NT2/D1 (cell line): Measurements from ENCODE around the gene OSCAR.
"Not testable (repeated sequence)": the region's sequence is repeated elsewhere in the genome, so short reads cannot be mapped to it uniquely, and the experiment has no call there.

Experiments used
- DNase-seq: peaks from one replicate; pipeline ENCODE4 v3.0.0-alpha.2; 2011; ENCODE audit warnings: low read depth, low spot score
- H3K27me3 ChIP-seq: 2 replicates; pipeline ENCODE4 v1.6.0; 2011; ENCODE audit warnings: mild to moderate bottlenecking; ENCODE audit not compliant: insufficient read length, insufficient read depth
- H3K36me3 ChIP-seq: 2 replicates; pipeline ENCODE4 v1.6.1; 2011; ENCODE audit warnings: mild to moderate bottlenecking, low read length, mixed read lengths; ENCODE audit not compliant: insufficient read depth, insufficient read length
- H3K4me1 ChIP-seq: 2 replicates; pipeline ENCODE4 v1.5.1; 2011; ENCODE audit not compliant: insufficient read depth, insufficient read length
- H3K4me3 ChIP-seq: 2 replicates; pipeline ENCODE4 v1.5.1; 2011; ENCODE audit warnings: low read depth; ENCODE audit not compliant: insufficient read length
- H3K9ac ChIP-seq: 2 replicates; pipeline ENCODE4 v1.6.0; 2011; ENCODE audit warnings: low read depth; ENCODE audit not compliant: insufficient read length
- H3K9me3 ChIP-seq: 2 replicates; pipeline ENCODE4 v1.5.1; 2011; ENCODE audit warnings: mild to moderate bottlenecking, low read length; ENCODE audit not compliant: insufficient read depth
- SUZ12 ChIP-seq: IDR thresholded peaks from 2 replicates; pipeline ENCODE4 v1.6.1; 2011; ENCODE audit not compliant: insufficient read length, insufficient read depth; ENCODE audit errors: extremely low read depth
- YY1 ChIP-seq: IDR thresholded peaks from 2 replicates; pipeline ENCODE4 v1.6.1; 2011; ENCODE audit not compliant: insufficient read length, insufficient read depth
- ZNF274 ChIP-seq: IDR thresholded peaks from 2 replicates; pipeline ENCODE4 v1.6.1; 2011; ENCODE audit warnings: mild to moderate bottlenecking, low read depth, low read length

OSCAR gene

DNA sequence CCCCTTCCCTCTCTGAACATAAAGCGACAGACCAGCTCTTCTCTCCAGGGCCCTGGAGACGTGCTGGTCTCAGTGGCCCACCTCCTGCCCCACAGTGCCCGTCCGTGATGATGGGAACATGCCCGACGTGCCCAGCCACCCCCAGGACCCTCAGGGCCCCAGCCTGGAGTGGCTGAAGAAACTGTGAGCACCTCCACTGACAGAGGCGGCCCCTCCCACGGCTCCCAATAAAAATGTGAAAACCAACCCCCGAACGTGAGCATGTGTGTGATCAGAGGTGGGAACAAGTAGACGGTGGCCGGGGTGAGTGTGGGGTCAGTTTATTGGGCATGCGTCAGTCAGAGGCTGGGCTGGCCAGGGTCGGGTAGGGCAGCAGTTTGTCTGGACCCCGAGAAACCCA lies 6.1 kb upstream of the OSCAR start:
- no peaks in the 10 kb centered on the region for H3K9me3 ChIP-seq
- no peak for TF ChIP-seq SUZ12
- TF ChIP-seq YY1, result no peak
- no peak for TF ChIP-seq ZNF274
- H3K4me3 ChIP-seq, result no peak overlapping the region
- no peak overlapping the region for H3K9ac ChIP-seq
- H3K4me1 ChIP-seq, result peaks cover 2% of the 10 kb centered on the region
- H3K36me3 ChIP-seq, result peaks cover 63% of the 10 kb centered on the region
- H3K27me3 ChIP-seq, result no peaks in the 10 kb centered on the region
- DNase-seq, result no peak

DNA sequence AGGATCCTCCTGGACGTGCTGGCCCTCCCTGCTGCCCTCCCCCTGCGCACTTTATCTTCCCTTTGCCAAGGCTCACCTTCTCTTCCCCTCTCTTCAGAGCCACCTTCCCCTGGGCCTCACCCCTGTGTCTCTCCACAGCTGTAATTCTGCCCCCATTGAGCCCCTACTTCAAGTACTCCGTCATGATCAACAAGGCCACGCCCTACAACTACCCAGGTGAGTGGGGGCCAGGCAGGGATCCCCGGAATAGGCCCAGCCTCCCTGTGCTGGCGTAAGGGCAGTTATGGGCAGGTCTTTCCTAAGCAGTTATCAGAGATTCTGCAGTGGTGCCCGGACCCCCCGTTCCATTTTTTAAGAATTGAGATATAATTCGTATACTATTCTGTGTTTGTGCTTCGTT lies 5.2 kb upstream of the OSCAR start:
- no peak for DNase-seq
- H3K9me3 ChIP-seq, result no peaks in the 10 kb centered on the region
- peaks cover 2% of the 10 kb centered on the region for H3K4me1 ChIP-seq
- no peak for TF ChIP-seq YY1
- TF ChIP-seq ZNF274, result no peak
- TF ChIP-seq SUZ12, result no peak
- H3K36me3 ChIP-seq, result peaks cover 59% of the 10 kb centered on the region
- no peaks in the 10 kb centered on the region for H3K27me3 ChIP-seq
- H3K9ac ChIP-seq, result no peak overlapping the region
- H3K4me3 ChIP-seq, result no peak overlapping the region

DNA sequence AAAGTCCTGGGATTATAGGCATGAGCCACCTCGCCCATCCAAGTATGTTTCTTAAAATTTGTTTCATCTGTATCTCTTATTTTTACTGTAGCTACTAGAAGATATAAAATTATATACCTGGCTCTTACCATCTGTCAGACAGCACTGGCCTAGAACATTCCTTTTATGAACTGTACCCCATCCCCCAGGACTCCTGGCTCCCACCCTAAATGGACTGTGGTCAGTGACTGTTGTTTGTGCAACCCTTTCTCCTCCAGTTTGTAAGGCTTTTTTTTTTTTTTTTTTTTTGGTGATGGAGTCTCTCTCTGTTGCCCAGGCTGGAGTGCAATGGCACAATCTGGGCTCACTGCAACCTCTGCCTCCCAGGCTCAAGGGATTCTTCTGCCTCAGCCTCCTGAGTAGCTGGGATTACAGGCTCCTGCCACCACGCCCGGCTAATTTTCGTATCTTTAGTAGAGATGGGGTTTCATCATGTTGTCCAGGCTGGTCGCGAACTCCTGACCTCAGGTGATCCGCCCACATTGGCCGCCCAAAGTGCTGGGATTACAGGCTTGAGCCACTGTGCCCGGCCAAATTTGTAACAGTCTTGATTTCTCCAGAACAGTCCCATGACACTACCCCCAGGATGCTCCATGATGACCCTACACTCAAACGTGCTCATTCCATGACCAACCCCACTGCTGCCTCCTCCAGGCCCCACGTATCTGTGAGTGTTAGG lies 4.6 kb upstream of the OSCAR start:
- H3K27me3 ChIP-seq, result no peaks in the 10 kb centered on the region
- no peak overlapping the region for H3K9ac ChIP-seq
- TF ChIP-seq YY1, result no peak
- no peak for TF ChIP-seq ZNF274
- TF ChIP-seq SUZ12, result no peak
- H3K36me3 ChIP-seq, result peaks cover 53% of the 10 kb centered on the region
- H3K4me1 ChIP-seq, result peaks cover 2% of the 10 kb centered on the region
- no peaks in the 10 kb centered on the region for H3K9me3 ChIP-seq
- H3K4me3 ChIP-seq, result no peak overlapping the region
- DNase-seq, result no peak

DNA sequence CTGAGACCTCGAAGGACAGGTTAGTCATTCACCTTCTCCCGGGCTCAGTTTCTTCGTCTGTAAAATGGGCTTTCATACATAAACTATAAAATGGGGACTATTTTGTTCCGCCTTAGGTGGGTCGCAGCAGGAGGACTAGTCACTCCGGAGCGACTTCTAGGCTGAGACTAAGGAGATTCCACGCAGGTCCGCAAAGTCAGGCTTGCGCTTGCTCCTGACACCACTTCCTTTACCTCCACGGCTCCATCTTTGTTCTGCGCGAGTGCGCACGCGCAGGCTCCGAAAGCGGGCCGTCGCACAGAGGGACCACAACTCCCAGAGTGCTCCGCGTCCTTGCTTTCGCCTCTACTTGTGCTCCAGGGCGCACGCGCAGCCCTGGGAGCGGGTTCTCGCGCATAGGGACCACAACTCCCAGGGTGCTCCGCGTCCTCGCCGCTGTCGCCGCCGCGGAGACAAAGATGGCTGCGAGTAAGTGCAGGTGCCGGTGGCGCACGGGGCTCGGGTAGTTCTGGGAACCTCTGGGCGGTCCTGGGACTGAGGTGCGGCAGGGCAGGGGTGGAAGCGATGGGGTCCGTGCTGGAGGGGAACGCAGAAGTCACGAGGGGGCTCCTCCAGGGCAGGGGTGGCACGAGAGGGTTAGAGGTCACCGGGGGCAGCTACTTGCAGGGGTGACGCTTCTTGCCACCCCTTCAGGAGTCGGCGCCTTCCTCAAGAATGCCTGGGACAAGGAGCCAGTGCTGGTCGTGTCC lies 2.0 kb upstream of the OSCAR start, which contains the start of gene NDUFA3:
Gene NDUFA3 (plus strand): TSS at position 435 of the 749 bp plus-strand sequence. CDS start 24 bp downstream, at position 459.
- Histone ChIP-seq H3K4me1 (peaks cover 2% of the 10 kb centered on the region), H3K4me3 (peak within 1 kb of the TSS; percentile 98), H3K9me3 (no peaks in the 10 kb centered on the region), H3K27me3 (no peaks in the 10 kb centered on the region), H3K36me3 (peaks cover 30% of the 10 kb centered on the region), H3K9ac (peak within 1 kb of the TSS; percentile 97)
- peak; percentile 92 for DNase-seq
- TF ChIP-seq ZNF274 (no peak), SUZ12 (no peak), YY1 (peak; percentile 81)

DNA sequence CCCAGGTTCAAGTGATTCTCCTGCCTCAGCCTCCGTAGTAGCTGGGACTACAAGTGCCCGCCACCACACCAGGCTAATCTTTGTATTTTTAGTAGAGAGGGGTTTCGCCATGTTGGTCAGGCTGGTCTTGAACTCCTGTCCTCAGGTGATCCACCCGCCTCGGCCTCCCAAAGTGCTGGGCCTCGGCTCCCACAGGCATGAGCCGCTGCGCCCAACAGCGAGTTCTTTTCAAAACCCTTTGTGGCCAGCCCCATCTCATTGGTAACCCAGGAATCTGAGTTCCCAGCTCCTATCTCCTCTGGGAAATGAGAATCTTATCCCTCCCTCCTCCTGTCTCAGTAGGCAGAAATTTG lies 724 bp downstream of the OSCAR start:
- not testable (repeated sequence) for H3K4me1 ChIP-seq, H3K36me3 ChIP-seq, H3K27me3 ChIP-seq, DNase-seq, H3K9me3 ChIP-seq, H3K9ac ChIP-seq, H3K4me3 ChIP-seq

DNA sequence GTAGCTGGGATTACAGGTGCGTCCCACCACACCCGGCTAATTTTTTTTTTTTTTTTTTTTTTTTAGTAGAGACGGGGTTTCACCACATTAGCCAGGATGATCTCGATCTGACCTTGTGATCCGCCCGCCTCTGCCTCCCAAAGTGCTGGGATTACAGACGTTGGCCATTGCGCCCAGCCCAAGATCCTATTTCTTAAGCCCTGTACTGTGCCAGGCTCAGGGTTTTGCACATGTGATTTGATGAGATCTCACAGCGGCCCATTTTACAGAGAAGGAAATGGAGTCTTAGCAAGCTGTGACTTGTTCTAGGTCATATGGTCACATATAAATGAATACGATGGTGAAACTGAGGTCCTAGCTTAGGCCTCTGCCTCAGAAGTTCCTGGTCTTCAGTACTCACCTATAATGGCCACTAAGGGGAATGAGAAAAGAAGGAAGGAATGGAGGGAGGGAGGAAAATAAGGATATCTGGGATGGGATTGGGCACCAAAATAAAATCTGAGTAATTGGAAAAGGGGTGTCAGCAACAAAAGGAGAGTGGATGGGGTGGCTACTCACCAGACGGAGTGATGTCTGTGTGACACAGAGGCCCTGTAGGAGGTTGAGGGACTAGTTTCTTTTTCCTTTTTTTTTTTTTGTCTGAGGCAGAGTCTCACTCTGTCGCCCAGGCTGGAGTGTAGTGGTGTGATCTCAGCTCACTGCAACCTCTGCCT lies 1.3 kb downstream of the OSCAR start:
- H3K9ac ChIP-seq, result no peak overlapping the region
- DNase-seq, result no peak
- TF ChIP-seq SUZ12, result no peak
- no peak for TF ChIP-seq ZNF274

DNA sequence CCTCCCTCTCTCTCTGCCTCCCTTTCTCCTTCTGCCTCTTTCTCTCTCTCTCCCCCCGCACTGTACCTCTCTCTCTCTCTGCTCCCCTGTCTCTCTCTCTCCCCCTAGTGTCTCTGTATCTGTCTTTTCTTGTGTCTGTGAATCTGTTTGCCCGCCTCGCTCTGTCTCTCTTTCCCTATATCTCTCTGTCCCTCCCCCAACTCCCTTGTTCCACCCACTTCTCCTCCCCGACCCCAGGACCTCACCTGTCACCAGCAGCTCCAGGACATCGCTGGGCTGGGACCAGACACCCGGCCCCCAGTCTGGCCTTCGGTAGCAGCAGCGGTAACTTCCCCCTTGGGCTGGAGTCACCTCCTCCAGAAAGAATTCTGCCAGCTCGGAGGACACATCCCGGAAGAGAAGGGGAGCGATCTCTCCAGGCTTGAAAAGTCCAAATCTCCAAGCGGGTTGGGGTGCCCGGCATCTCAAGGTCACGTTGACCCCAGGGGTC lies 3.9 kb downstream of the OSCAR start:
- DNase-seq, result no peak
- Histone ChIP-seq H3K27me3 (peaks cover 16% of the 10 kb centered on the region), H3K36me3 (no peaks in the 10 kb centered on the region), H3K9ac (peak overlapping the region; percentile 56), H3K4me3 (peak overlapping the region; percentile 11), H3K4me1 (peaks cover 2% of the 10 kb centered on the region), H3K9me3 (peaks cover 8% of the 10 kb centered on the region; the same call in 1 of the 2 replicates)
- TF ChIP-seq YY1, result no peak
- no peak for TF ChIP-seq ZNF274
- no peak for TF ChIP-seq SUZ12

More for the DNA sequence above, 1.3 kb downstream of the OSCAR start:
- peaks cover 6% of the 10 kb centered on the region; the same call in 1 of the 2 replicates for H3K9me3 ChIP-seq
- peaks cover 2% of the 10 kb centered on the region for H3K4me1 ChIP-seq
- no peak overlapping the region for H3K4me3 ChIP-seq
- peaks cover 1% of the 10 kb centered on the region for H3K36me3 ChIP-seq
- peaks cover 13% of the 10 kb centered on the region for H3K27me3 ChIP-seq

DNA sequence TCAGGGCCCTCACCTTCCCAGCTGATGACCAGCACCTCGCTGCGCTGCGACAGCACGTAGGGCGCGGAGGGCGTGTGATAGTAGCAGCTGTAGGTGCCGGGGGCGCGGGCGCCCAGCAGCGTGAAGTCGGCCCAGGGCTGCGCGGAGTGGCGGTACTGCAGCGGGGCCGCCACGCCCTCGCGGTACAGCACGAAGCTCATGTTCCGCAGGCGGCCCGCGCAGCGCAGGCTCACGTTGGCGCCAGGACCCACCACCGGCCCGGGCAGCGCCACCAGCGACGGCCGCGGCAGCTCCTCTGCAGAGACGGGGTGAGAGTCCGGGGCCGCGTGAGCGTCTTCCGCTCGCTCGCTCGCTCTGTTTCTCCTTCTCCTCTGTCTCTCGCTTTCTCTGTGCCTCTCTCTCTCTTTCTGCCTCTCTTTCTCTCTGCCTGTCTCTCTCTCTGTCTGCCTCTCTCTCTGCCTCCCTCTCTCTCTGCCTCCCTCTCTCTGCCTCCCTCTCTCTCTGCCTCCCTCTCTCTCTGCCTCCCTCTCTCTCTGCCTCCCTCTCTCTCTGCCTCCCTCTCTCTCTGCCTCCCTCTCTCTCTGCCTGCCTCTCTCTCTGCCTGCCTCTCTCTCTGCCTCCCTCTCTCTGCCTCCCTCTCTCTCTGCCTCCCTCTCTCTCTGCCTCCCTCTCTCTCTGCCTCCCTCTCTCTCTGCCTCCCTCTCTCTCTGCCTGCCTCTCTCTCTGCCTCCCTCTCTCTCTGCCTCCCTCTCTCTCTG lies 4.6 kb downstream of the OSCAR start:
- Histone ChIP-seq H3K4me3 (peak overlapping the region; percentile 45), H3K27me3 (peaks cover 16% of the 10 kb centered on the region), H3K9ac (peak overlapping the region; percentile 56)
- H3K4me1 ChIP-seq, H3K36me3 ChIP-seq, H3K9me3 ChIP-seq, DNase-seq: not testable (repeated sequence)
